ENCODE measurements around the gene UCK2. TPM values are rescaled to one million over a fixed set of nuclear protein-coding genes. Genes with fewer than 3 reads are reported as not detected.

UCK2 gene
- total and polyA plus RNA-seq, 2 of the 8 experiments (the other 6 are each of a cell fraction or from before 2014, with no cell fraction given) = 103 to 109 TPM

DNA sequence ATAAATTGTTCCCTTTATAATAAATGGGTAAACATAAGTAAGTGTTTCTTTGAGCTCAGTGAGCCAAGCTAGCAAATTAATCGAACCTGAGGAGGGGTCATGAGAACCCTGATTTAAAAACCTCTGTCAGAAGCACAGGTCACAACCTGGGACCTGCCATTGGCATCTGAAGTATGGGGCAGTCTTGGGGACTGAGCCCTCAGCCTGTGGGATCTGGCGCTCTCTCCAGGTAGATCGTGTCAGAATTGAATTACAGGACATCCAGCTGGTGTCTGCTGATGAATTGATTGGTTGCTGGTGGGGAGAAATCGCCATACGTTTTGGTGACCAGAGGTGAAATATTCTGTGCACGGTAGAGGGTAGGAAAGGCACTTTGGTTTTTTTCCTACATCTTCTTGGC, 17.5 kb downstream of the UCK2 start:
- Histone ChIP-seq H3K79me1 (ENCODE audit: low read depth, low read length) (peaks cover 16% of the 10 kb centered on the region), H4K20me1 (replicated peaks in 1 of 2; ENCODE audit: control insufficient read depth in 1 of 2, insufficient read depth in 2 of 2, low read length in 2 of 2) (peaks cover 37 to 45% of the 10 kb centered on the region in 2 experiments), H3K79me2 (ENCODE audit: control insufficient read depth in 1 of 2, insufficient read depth in 2 of 2, low read length in 2 of 2) (peaks cover 78 to 100% of the 10 kb centered on the region in 2 experiments), H3K27ac (ENCODE audit: low read depth, low read length) (no peak overlapping the region), H3K27me3 (replicated peaks in 1 of 4; ENCODE audit: control insufficient read depth in 3 of 4, extremely low read depth in 1 of 4, insufficient read depth in 3 of 4, low read length in 3 of 4) (no peaks in the 10 kb centered on the region), H3K9me3 (ENCODE audit: insufficient read depth in 2 of 2, low read depth in 1 of 2, low read length in 1 of 2) (no peaks in the 10 kb centered on the region), H2BK15ac (ENCODE audit: low read length) (no peak overlapping the region), H2BK12ac (ENCODE audit: low read depth, low read length) (no peak overlapping the region), H3K4ac (replicated peaks; ENCODE audit: insufficient read length, low read depth, low read length) (no peak overlapping the region), H3K14ac (ENCODE audit: insufficient read length) (no peak overlapping the region), H2BK20ac (ENCODE audit: low read length) (no peak overlapping the region), H2BK120ac (replicated peaks; ENCODE audit: low read depth, low read length) (no peak overlapping the region), H2BK5ac (ENCODE audit: low read depth, low read length) (no peak overlapping the region), H2AFZ (ENCODE audit: low read length) (no peak overlapping the region), H4K91ac (replicated peaks; ENCODE audit: insufficient read length, low read length) (no peak overlapping the region), H3K18ac (ENCODE audit: extremely low read depth, low read length) (no peak overlapping the region), H2AK5ac (ENCODE audit: low read depth, low read length) (no peak overlapping the region), H4K5ac (ENCODE audit: insufficient read length, low read depth, low read length) (no peak overlapping the region), H3K56ac (replicated peaks; ENCODE audit: insufficient read length, low read depth, low read length) (no peak overlapping the region), H3K36me3 (ENCODE audit: control insufficient read depth in 2 of 4, insufficient read depth in 4 of 4, low read length in 3 of 4) (no peaks in the 10 kb centered on the region), H3K4me2 (ENCODE audit: insufficient read depth in 1 of 2, low read depth in 2 of 2, low read length in 2 of 2) (no peak overlapping the region), H3K23me2 (ENCODE audit: low read depth, low read length) (no peaks in the 10 kb centered on the region), H3K4me3 (ENCODE audit: extremely low read depth in 1 of 4, insufficient read depth in 2 of 4, low read depth in 3 of 4, low read length in 4 of 4) (no peak overlapping the region), H3K23ac (ENCODE audit: insufficient read length) (no peak overlapping the region), H3K4me1 (replicated peaks in 1 of 4; ENCODE audit: control insufficient read depth in 3 of 4, insufficient read depth in 4 of 4, low read length in 3 of 4) (peaks cover 5 to 20% (median 14%) of the 10 kb centered on the region in 4 experiments; a peak in 6 of 7 replicates), H3K9ac (replicated peaks in 1 of 4; ENCODE audit: extremely low read depth in 1 of 4, low read depth in 3 of 4, low read length in 3 of 4) (no peak overlapping the region), H4K8ac (ENCODE audit: extremely low read depth, insufficient read depth, low read length) (no peak overlapping the region)
- POLR2A ChIA-PET (ENCODE audit: partially characterized antibody) = interaction anchor here (1.0 to 12.5 kb wide), 3 partner anchors 9 to 16 kb away, joined by 4 to 114 read pairs (median 4); partner anchors contain the start of gene UCK2
- WGBS, 2 experiments (ENCODE audit: extremely low coverage in 1 of 2, insufficient coverage in 1 of 2, insufficient read length in 1 of 2, insufficient replicate concordance in 2 of 2, low coverage in 1 of 2, low lambda C conversion rate in 2 of 2, missing lambda C conversion rate in 1 of 2) = 87% methylated on average over 6 of the region's 6 CpGs; no CpG with 5 or more reads in 1 of the 2 experiments
- peak; percentile 26 to 35; a peak in 3 of 4 replicates for TF ChIP-seq RAD21 (IDR thresholded peaks at IDR 0.05 in 1 of 2, conservative IDR thresholded peaks at IDR 0.05 in 1 of 2; ENCODE audit: low read depth in 2 of 2, low read length in 2 of 2)
- TF ChIP-seq, protein P1, sequence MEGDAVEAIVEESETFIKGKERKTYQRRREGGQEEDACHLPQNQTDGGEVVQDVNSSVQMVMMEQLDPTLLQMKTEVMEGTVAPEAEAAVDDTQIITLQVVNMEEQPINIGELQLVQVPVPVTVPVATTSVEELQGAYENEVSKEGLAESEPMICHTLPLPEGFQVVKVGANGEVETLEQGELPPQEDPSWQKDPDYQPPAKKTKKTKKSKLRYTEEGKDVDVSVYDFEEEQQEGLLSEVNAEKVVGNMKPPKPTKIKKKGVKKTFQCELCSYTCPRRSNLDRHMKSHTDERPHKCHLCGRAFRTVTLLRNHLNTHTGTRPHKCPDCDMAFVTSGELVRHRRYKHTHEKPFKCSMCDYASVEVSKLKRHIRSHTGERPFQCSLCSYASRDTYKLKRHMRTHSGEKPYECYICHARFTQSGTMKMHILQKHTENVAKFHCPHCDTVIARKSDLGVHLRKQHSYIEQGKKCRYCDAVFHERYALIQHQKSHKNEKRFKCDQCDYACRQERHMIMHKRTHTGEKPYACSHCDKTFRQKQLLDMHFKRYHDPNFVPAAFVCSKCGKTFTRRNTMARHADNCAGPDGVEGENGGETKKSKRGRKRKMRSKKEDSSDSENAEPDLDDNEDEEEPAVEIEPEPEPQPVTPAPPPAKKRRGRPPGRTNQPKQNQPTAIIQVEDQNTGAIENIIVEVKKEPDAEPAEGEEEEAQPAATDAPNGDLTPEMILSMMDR (IDR thresholded peaks at IDR 0.05; ENCODE audit: control extremely low read depth in 1 of 3, insufficient read depth in 1 of 3, low read depth in 1 of 3, low read length in 3 of 3) = peak in 2 of 3 experiments; percentile 10 to 15; a peak in 2 of 4 replicates
- no peak for TF ChIP-seq SUZ12 (IDR thresholded peaks at IDR 0.05; ENCODE audit: low read length)
- DNase-seq (ENCODE audit: low read depth in 1 of 2, low spot score in 2 of 2) (no peak), FAIRE-seq (no peak)
- CTCF ChIA-PET (ENCODE audit: partially characterized antibody) = interaction anchor here (0.7 to 2.0 kb wide), 12 partner anchors 8 to 126 kb away, joined by 3 to 9 read pairs (median 4); partner anchors contain the start of gene TMCO1

Measured in H1 (cell line).